Keratinocyte (primary cell): ENCODE results near the gene SLCO3A1. TPM values are rescaled to one million over a fixed set of nuclear protein-coding genes. Genes with fewer than 3 reads are reported as not detected.
A peak's percentile ranks its signal among the peaks of the same experiment; 100 is the strongest.

ENCODE experiments used
- DNase-seq: peaks from one replicate; pipeline ENCODE4 v3.0.0-alpha.2; 2011; ENCODE audit warnings: low read depth, missing footprints, low spot score
- FAIRE-seq: peaks from 2 replicates; lab custom pipeline; 2011; peaks lifted over from hg19 to GRCh38; lab: Jason Lieb, UNC
- H2AFZ ChIP-seq: 2 replicates; pipeline ENCODE4 v1.6.0; 2012; ENCODE audit warnings: low read length, control low read depth, inconsistent platforms; ENCODE audit not compliant: control insufficient read depth
- H3K27ac ChIP-seq: 2 replicates; pipeline ENCODE4 v1.5.1; 2011; ENCODE audit warnings: low read length; ENCODE audit not compliant: control insufficient read depth, insufficient read depth
- H3K27me3 ChIP-seq: 3 replicates; pipeline ENCODE4 v1.6.0; 2011; ENCODE audit warnings: low read length; ENCODE audit not compliant: control insufficient read depth, insufficient read depth; ENCODE audit errors: extremely low read depth
- H3K36me3 ChIP-seq, 2 experiments: 2 replicates in 1 of 2; 3 replicates in 1 of 2; pipeline ENCODE4 v1.5.1; 2011; ENCODE audit warnings: low read length in 2 of 2, mild to moderate bottlenecking in 1 of 2; ENCODE audit not compliant: control insufficient read depth in 2 of 2, insufficient read depth in 2 of 2; ENCODE audit errors: extremely low read depth in 1 of 2
- H3K4me1 ChIP-seq: 3 replicates; pipeline ENCODE4 v1.5.1; 2011; ENCODE audit warnings: low read length; ENCODE audit not compliant: control insufficient read depth, insufficient read depth; ENCODE audit errors: extremely low read depth
- H3K4me2 ChIP-seq: 3 replicates; pipeline ENCODE4 v1.6.0; 2011; ENCODE audit warnings: low read depth, low read length; ENCODE audit not compliant: control insufficient read depth, insufficient read depth; ENCODE audit errors: extremely low read depth
- H3K4me3 ChIP-seq, 3 experiments: fragments of 200-600 bp in 1 of 3; sonication (generic) in 1 of 3; 2 replicates in 2 of 3; 3 replicates in 1 of 3; pipeline ENCODE4 v1.5.1; 2011 to 2016; ENCODE audit warnings: low read length in 3 of 3, mild to moderate bottlenecking in 3 of 3, control low read depth in 2 of 3, inconsistent platforms in 1 of 3, low read depth in 1 of 3, mixed read lengths in 1 of 3, mixed run types in 1 of 3, moderate library complexity in 1 of 3; ENCODE audit not compliant: control insufficient read depth in 2 of 3, insufficient read depth in 2 of 3; ENCODE audit errors: extremely low read depth in 1 of 3
- H3K79me2 ChIP-seq: 2 replicates; pipeline ENCODE4 v1.6.0; 2012; ENCODE audit warnings: low read length; ENCODE audit not compliant: control insufficient read depth, insufficient read depth
- H3K9ac ChIP-seq: 3 replicates; pipeline ENCODE4 v1.6.0; 2011; ENCODE audit warnings: low read length; ENCODE audit not compliant: control insufficient read depth, insufficient read depth; ENCODE audit errors: extremely low read depth
- H3K9me1 ChIP-seq: 3 replicates; pipeline ENCODE4 v1.6.0; 2011; ENCODE audit warnings: low read length; ENCODE audit not compliant: control insufficient read depth, insufficient read depth; ENCODE audit errors: extremely low read depth
- H3K9me3 ChIP-seq: 2 replicates; pipeline ENCODE4 v1.5.1; 2012; ENCODE audit warnings: low read depth, low read length; ENCODE audit not compliant: control insufficient read depth
- H4K20me1 ChIP-seq: 3 replicates; pipeline ENCODE4 v1.6.0; 2011; ENCODE audit warnings: low read length; ENCODE audit not compliant: control insufficient read depth, insufficient read depth; ENCODE audit errors: extremely low read depth
- EZH2 ChIP-seq: IDR thresholded peaks from one replicate; pipeline ENCODE4 v1.6.1; 2012; ENCODE audit warnings: inconsistent platforms, mild to moderate bottlenecking, low read length, moderate library complexity
- dilution Hi-C: fragments of 300-500 bp; cut with MboI; formaldehyde crosslinking; loops from one replicate; pipeline ENCODE4 v1.7.0; 2020; ENCODE audit warnings: low sequenced_read_pairs; ENCODE audit not compliant: extremely low pct_ligation_motif_present
- polyA plus RNA-seq, 5 experiments: library from polyadenylated mRNA; depleted of rRNA in 3 of 5; stranded (reverse) in 3 of 5; stranded (forward) in 1 of 5; unstranded in 1 of 5; fragments of >200 nt; gene quantifications; 1 replicate in 1 of 5; 2 replicates in 3 of 5; 3 replicates in 1 of 5; pipeline versions ENCODE4 v1.2.1 to v1.2.3, GENCODE V29; 2011 to 2012; ENCODE audit warnings: missing spikeins in 2 of 5, low read depth in 1 of 5, low replicate concordance in 1 of 5
- TF ChIP-seq, protein P1 (sequence below), 3 experiments: IDR thresholded peaks in 1 of 3; conservative IDR thresholded peaks in 1 of 3; optimal IDR thresholded peaks in 1 of 3; 2 replicates in 2 of 3; 3 replicates in 1 of 3; pipeline versions ENCODE3 to v1.5.1; 2011; ENCODE audit warnings: low read length in 3 of 3, mild to moderate bottlenecking in 3 of 3, moderate library complexity in 2 of 3, control low read depth in 1 of 3, inconsistent platforms in 1 of 3; ENCODE audit not compliant: insufficient read depth in 2 of 3; ENCODE audit errors: extremely low read depth in 1 of 3

Gene SLCO3A1
- polyA plus RNA-seq, 1 donor (not counting 4 experiments of a cell fraction or from before 2014, with no cell fraction given) = 21.3 TPM

DNA sequence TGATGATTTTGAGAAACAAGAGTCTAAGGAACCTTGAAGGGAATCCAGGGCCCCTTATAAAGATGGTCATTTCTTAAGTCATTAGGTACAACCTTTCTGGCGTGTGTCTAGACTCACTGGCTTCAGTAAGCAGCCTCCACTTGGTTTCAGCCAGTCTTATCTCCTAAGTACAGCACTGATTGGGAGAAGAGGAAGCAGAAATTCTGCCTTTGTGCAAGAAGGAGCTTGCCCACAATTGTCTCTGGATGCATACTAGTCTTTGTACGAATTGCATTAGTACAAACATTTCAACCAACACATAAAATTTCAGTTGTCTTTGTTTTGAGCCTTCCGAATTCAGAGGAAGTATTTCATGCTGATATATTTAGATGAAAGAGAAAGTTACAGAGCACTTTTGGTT lies 139.4 kb downstream of the SLCO3A1 start:
- TF ChIP-seq, protein P1, sequence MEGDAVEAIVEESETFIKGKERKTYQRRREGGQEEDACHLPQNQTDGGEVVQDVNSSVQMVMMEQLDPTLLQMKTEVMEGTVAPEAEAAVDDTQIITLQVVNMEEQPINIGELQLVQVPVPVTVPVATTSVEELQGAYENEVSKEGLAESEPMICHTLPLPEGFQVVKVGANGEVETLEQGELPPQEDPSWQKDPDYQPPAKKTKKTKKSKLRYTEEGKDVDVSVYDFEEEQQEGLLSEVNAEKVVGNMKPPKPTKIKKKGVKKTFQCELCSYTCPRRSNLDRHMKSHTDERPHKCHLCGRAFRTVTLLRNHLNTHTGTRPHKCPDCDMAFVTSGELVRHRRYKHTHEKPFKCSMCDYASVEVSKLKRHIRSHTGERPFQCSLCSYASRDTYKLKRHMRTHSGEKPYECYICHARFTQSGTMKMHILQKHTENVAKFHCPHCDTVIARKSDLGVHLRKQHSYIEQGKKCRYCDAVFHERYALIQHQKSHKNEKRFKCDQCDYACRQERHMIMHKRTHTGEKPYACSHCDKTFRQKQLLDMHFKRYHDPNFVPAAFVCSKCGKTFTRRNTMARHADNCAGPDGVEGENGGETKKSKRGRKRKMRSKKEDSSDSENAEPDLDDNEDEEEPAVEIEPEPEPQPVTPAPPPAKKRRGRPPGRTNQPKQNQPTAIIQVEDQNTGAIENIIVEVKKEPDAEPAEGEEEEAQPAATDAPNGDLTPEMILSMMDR (optimal IDR thresholded peaks at IDR 0.05 in 1 of 3, IDR thresholded peaks at IDR 0.05 in 1 of 3, conservative IDR thresholded peaks at IDR 0.05 in 1 of 3; ENCODE audit: extremely low read depth in 1 of 3, insufficient read depth in 2 of 3, low read length in 3 of 3) = no peak
- no peak for TF ChIP-seq EZH2
- Histone ChIP-seq H3K9me1 (no peaks in the 10 kb centered on the region), H3K27me3 (no peaks in the 10 kb centered on the region), H3K4me3 (peak overlapping the region in 2 of 3 experiments; percentile 9 to 13), H3K4me2 (peak overlapping the region; percentile 63), H3K27ac (peak overlapping the region; percentile 5), H3K4me1 (peaks cover 17% of the 10 kb centered on the region), H3K9ac (no peak overlapping the region), H3K36me3 (no peaks in the 10 kb centered on the region), H2AFZ (no peak overlapping the region), H4K20me1 (no peaks in the 10 kb centered on the region), H3K9me3 (no peaks in the 10 kb centered on the region), H3K79me2 (peaks cover 16% of the 10 kb centered on the region)
- FAIRE-seq (peak; percentile 93), DNase-seq (no peak)
- dilution Hi-C loops = no loop called here

GRCh38 chr15:91995146-91995545 lies 141.6 kb downstream of the SLCO3A1 start:
- H3K9me1 ChIP-seq = no peaks in the 10 kb centered on the region
- H3K79me2 ChIP-seq = peaks cover 16% of the 10 kb centered on the region
- no peaks in the 10 kb centered on the region for H3K36me3 ChIP-seq
- peaks cover 17% of the 10 kb centered on the region for H3K4me1 ChIP-seq
- no peaks in the 10 kb centered on the region for H4K20me1 ChIP-seq
- no peak overlapping the region for H2AFZ ChIP-seq
- no peaks in the 10 kb centered on the region for H3K27me3 ChIP-seq
- FAIRE-seq (no peak), DNase-seq (no peak)
- H3K27ac ChIP-seq = no peak overlapping the region
- H3K9ac ChIP-seq = no peak overlapping the region
- TF ChIP-seq, protein P1 (optimal IDR thresholded peaks at IDR 0.05 in 1 of 3, IDR thresholded peaks at IDR 0.05 in 1 of 3, conservative IDR thresholded peaks at IDR 0.05 in 1 of 3; ENCODE audit: extremely low read depth in 1 of 3, insufficient read depth in 2 of 3, low read length in 3 of 3) = no peak
- no peak for TF ChIP-seq EZH2
- H3K4me3 ChIP-seq = no peak overlapping the region
- dilution Hi-C loops = no loop called here
- no peak overlapping the region for H3K4me2 ChIP-seq
- H3K9me3 ChIP-seq = no peaks in the 10 kb centered on the region
